ENCODE measurements around the gene GYS2.
"Not testable (repeated sequence)": the region's sequence is repeated elsewhere in the genome, so short reads cannot be mapped to it uniquely, and the experiment has no call there.

Gene GYS2

GRCh38 chr12:21600196-21600595 lies 4.5 kb downstream of the GYS2 start:
- DNase-seq = no peak

GRCh38 chr12:21599143-21599999 lies 5.3 kb downstream of the GYS2 start:
- DNase-seq = no peak

- no peak for DNase-seq
Observed at GRCh38 chr12:21598651-21599050, 6.0 kb downstream of the GYS2 start.

- DNase-seq = not testable (repeated sequence)
Observed at GRCh38 chr12:21595356-21595755, 9.3 kb downstream of the GYS2 start.

GRCh38 chr12:21585485-21585884 lies 19.2 kb downstream of the GYS2 start:
- no peak for DNase-seq

GRCh38 chr12:21584403-21585182 lies 20.1 kb downstream of the GYS2 start:
- not testable (repeated sequence) for DNase-seq

GRCh38 chr12:21583587-21583986 lies 21.1 kb downstream of the GYS2 start:
- no peak for DNase-seq

- no peak for DNase-seq
Observed at GRCh38 chr12:21580748-21581516, 23.7 kb downstream of the GYS2 start.

- no peak for DNase-seq
Observed at GRCh38 chr12:21577516-21577915, 27.1 kb downstream of the GYS2 start.

GRCh38 chr12:21576431-21576830 lies 28.2 kb downstream of the GYS2 start:
- DNase-seq = no peak

GRCh38 chr12:21573733-21574358 lies 30.8 kb downstream of the GYS2 start:
- no peak for DNase-seq

GRCh38 chr12:21571046-21571445 lies 33.6 kb downstream of the GYS2 start:
- DNase-seq = no peak

GRCh38 chr12:21568115-21568514 lies 36.5 kb downstream of the GYS2 start:
- DNase-seq = no peak

- no peak for DNase-seq
Observed at GRCh38 chr12:21566907-21567394, 37.7 kb downstream of the GYS2 start.

GRCh38 chr12:21566223-21566906 lies 38.3 kb downstream of the GYS2 start:
- no peak for DNase-seq

- no peak for DNase-seq
Observed at GRCh38 chr12:21562859-21563258, 41.8 kb downstream of the GYS2 start.

GRCh38 chr12:21561158-21561557 lies 43.5 kb downstream of the GYS2 start:
- no peak for DNase-seq

GRCh38 chr12:21559855-21560569 lies 44.6 kb downstream of the GYS2 start:
- DNase-seq = no peak

GRCh38 chr12:21558100-21558679 lies 46.5 kb downstream of the GYS2 start:
- no peak for DNase-seq

- DNase-seq = no peak
Observed at GRCh38 chr12:21553329-21553675, 51.3 kb downstream of the GYS2 start.
